ENCODE results near the gene COG1.

The COG1 gene

DNA sequence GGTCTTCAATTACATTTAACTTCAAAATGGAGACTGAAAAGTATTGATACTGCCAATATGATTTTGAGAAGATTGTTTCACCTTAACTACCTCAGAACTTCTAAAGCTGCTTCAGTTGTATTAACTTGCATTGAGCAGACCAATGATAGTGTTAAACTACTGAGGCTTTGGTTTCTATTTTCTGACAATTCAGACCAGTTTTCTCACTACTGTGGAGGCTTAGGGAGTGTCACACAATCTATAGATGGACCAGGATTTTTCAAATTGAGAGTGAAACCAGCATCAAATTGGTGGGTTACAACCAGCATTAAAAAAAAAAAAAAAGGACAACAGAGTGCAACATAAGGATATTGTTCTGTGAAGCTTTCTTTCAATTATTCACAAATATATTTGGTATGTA is 21.2 kb downstream of the COG1 start:
- Histone ChIP-seq H2BK120ac (ENCODE audit: low read depth, low read length) (no peak overlapping the region), H3K79me1 (replicated peaks; ENCODE audit: low read length, poor library complexity, severe bottlenecking) (peaks cover 24% of the 10 kb centered on the region), H4K8ac (ENCODE audit: low read length) (no peak overlapping the region), H2BK12ac (ENCODE audit: low read length in 2 of 2) (no peak overlapping the region), H3K27me3 (ENCODE audit: control insufficient read depth in 1 of 2, insufficient read depth in 1 of 2, low read length in 2 of 2) (no peaks in the 10 kb centered on the region), H3K14ac (ENCODE audit: low read length in 2 of 2) (no peak overlapping the region), H2BK15ac (ENCODE audit: low read depth, poor library complexity, severe bottlenecking) (no peak overlapping the region), H3K36me3 (ENCODE audit: control insufficient read depth in 1 of 2, insufficient read depth in 2 of 2, low read depth in 1 of 2, low read length in 2 of 2) (peaks cover 24 to 40% of the 10 kb centered on the region in 2 experiments), H3K23ac (ENCODE audit: low read length in 2 of 2) (no peak overlapping the region), H3K27ac (ENCODE audit: low read length, poor library complexity, severe bottlenecking) (no peak overlapping the region), H4K91ac (ENCODE audit: low read length) (no peak overlapping the region), H3K18ac (ENCODE audit: low read depth in 1 of 2, low read length in 2 of 2) (no peak overlapping the region), H3K4me2 (ENCODE audit: low read length, poor library complexity, severe bottlenecking) (no peak overlapping the region), H3K9me3 (ENCODE audit: control insufficient read depth, low read length) (no peaks in the 10 kb centered on the region), H3K9ac (ENCODE audit: low read length) (no peak overlapping the region), H2BK5ac (ENCODE audit: low read depth, low read length, poor library complexity, severe bottlenecking) (no peak overlapping the region), H3K4me1 (ENCODE audit: control insufficient read depth, insufficient read depth, low read depth, low read length) (peaks cover 2% of the 10 kb centered on the region), H2AK5ac (ENCODE audit: low read length, severe bottlenecking) (no peak overlapping the region), H2AFZ (ENCODE audit: low read depth, low read length) (no peak overlapping the region), H3K4ac (ENCODE audit: low read depth in 1 of 2, low read length in 2 of 2) (no peak overlapping the region), H3K4me3 (ENCODE audit: insufficient read depth in 1 of 2, low read depth in 1 of 2, low read length in 2 of 2) (no peak overlapping the region)
- DNase-seq: no peak

DNA sequence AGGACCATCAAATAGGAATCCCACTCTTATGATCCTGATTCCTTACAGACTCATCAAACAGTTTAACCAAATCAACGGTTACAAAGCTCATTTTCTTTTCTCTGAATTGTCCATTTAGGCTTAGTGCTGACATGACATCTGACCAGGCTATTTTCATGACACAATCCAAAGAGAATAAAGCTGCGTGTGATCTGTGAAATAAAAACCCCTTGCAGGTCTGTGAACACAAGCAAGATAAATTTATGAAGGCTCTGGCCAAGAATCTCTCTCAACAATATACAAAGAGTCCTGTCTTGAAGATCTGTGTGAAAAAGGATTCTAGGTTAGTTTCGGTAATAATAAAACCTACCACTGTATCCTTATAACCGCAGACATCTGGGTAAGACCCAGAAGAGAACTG is 22.0 kb downstream of the COG1 start:
- H3K4me1 ChIP-seq (ENCODE audit: control insufficient read depth, insufficient read depth, low read depth, low read length): no peaks in the 10 kb centered on the region
- no peak overlapping the region for H2BK5ac ChIP-seq (ENCODE audit: low read depth, low read length, poor library complexity, severe bottlenecking)
- no peak overlapping the region for H2AK5ac ChIP-seq (ENCODE audit: low read length, severe bottlenecking)
- H2AFZ ChIP-seq (ENCODE audit: low read depth, low read length): no peak overlapping the region
- no peak overlapping the region for H3K14ac ChIP-seq (ENCODE audit: low read length in 2 of 2)
- no peak overlapping the region for H2BK120ac ChIP-seq (ENCODE audit: low read depth, low read length)
- no peak overlapping the region for H3K18ac ChIP-seq (ENCODE audit: low read depth in 1 of 2, low read length in 2 of 2)
- H3K4me2 ChIP-seq (ENCODE audit: low read length, poor library complexity, severe bottlenecking): no peak overlapping the region
- no peaks in the 10 kb centered on the region for H3K27me3 ChIP-seq (ENCODE audit: control insufficient read depth in 1 of 2, insufficient read depth in 1 of 2, low read length in 2 of 2)
- peaks cover 17 to 32% of the 10 kb centered on the region in 2 experiments for H3K36me3 ChIP-seq (ENCODE audit: control insufficient read depth in 1 of 2, insufficient read depth in 2 of 2, low read depth in 1 of 2, low read length in 2 of 2)
- H3K9me3 ChIP-seq (ENCODE audit: control insufficient read depth, low read length): no peaks in the 10 kb centered on the region
- no peak overlapping the region for H4K91ac ChIP-seq (ENCODE audit: low read length)
- no peak overlapping the region for H2BK12ac ChIP-seq (ENCODE audit: low read length in 2 of 2)
- H3K4me3 ChIP-seq (ENCODE audit: insufficient read depth in 1 of 2, low read depth in 1 of 2, low read length in 2 of 2): no peak overlapping the region
- H3K79me1 ChIP-seq (replicated peaks; ENCODE audit: low read length, poor library complexity, severe bottlenecking): peaks cover 18% of the 10 kb centered on the region
- no peak overlapping the region for H4K8ac ChIP-seq (ENCODE audit: low read length)
- no peak overlapping the region for H3K9ac ChIP-seq (ENCODE audit: low read length)
- no peak overlapping the region for H3K27ac ChIP-seq (ENCODE audit: low read length, poor library complexity, severe bottlenecking)
- DNase-seq: no peak
- no peak overlapping the region for H2BK15ac ChIP-seq (ENCODE audit: low read depth, poor library complexity, severe bottlenecking)
- no peak overlapping the region for H3K4ac ChIP-seq (ENCODE audit: low read depth in 1 of 2, low read length in 2 of 2)
- WGBS: 100% methylated on average over 2 of the region's 4 CpGs
- no peak overlapping the region for H3K23ac ChIP-seq (ENCODE audit: low read length in 2 of 2)

DNA sequence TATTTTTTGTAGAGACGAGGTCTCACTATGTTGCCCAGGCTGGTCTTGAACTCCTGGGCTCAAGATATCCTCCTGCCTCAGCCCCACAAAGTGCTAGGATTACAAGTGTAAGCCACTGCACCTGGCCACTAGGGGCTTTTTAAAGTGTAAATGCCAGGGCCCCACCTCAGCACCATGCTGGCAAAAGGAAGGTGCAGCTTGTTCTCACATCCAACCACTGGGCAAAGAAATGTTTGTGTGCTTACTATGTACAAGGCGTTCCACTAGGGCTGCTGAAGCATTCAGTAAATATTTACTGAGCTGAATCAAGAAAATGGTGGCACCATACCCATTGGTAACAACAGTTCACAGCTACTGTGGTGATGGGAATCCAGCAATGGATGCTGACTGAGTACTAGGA is 22.6 kb downstream of the COG1 start:
- WGBS: 93% methylated on average over 2 of the region's 2 CpGs
- H3K18ac ChIP-seq (ENCODE audit: low read depth in 1 of 2, low read length in 2 of 2): no peak overlapping the region
- H3K36me3 ChIP-seq (ENCODE audit: control insufficient read depth in 1 of 2, insufficient read depth in 2 of 2, low read depth in 1 of 2, low read length in 2 of 2): peaks cover 17 to 28% of the 10 kb centered on the region in 2 experiments
- H2AK5ac ChIP-seq (ENCODE audit: low read length, severe bottlenecking): no peak overlapping the region
- H2BK12ac ChIP-seq (ENCODE audit: low read length in 2 of 2): no peak overlapping the region
- no peak overlapping the region for H4K8ac ChIP-seq (ENCODE audit: low read length)
- H4K91ac ChIP-seq (ENCODE audit: low read length): no peak overlapping the region
- H3K4ac ChIP-seq (ENCODE audit: low read depth in 1 of 2, low read length in 2 of 2): no peak overlapping the region
- H3K27ac ChIP-seq (ENCODE audit: low read length, poor library complexity, severe bottlenecking): no peak overlapping the region
- H3K9ac ChIP-seq (ENCODE audit: low read length): no peak overlapping the region
- no peak for DNase-seq
- no peak overlapping the region for H2AFZ ChIP-seq (ENCODE audit: low read depth, low read length)
- no peaks in the 10 kb centered on the region for H3K4me1 ChIP-seq (ENCODE audit: control insufficient read depth, insufficient read depth, low read depth, low read length)
- H3K9me3 ChIP-seq (ENCODE audit: control insufficient read depth, low read length): no peaks in the 10 kb centered on the region
- H3K79me1 ChIP-seq (replicated peaks; ENCODE audit: low read length, poor library complexity, severe bottlenecking): peaks cover 19% of the 10 kb centered on the region
- no peak overlapping the region for H3K4me3 ChIP-seq (ENCODE audit: insufficient read depth in 1 of 2, low read depth in 1 of 2, low read length in 2 of 2)
- H2BK5ac ChIP-seq (ENCODE audit: low read depth, low read length, poor library complexity, severe bottlenecking): no peak overlapping the region
- no peak overlapping the region for H3K4me2 ChIP-seq (ENCODE audit: low read length, poor library complexity, severe bottlenecking)
- H3K27me3 ChIP-seq (ENCODE audit: control insufficient read depth in 1 of 2, insufficient read depth in 1 of 2, low read length in 2 of 2): no peaks in the 10 kb centered on the region
- no peak overlapping the region for H2BK15ac ChIP-seq (ENCODE audit: low read depth, poor library complexity, severe bottlenecking)
- H3K14ac ChIP-seq (ENCODE audit: low read length in 2 of 2): no peak overlapping the region
- H3K23ac ChIP-seq (ENCODE audit: low read length in 2 of 2): no peak overlapping the region
- no peak overlapping the region for H2BK120ac ChIP-seq (ENCODE audit: low read depth, low read length)

DNA sequence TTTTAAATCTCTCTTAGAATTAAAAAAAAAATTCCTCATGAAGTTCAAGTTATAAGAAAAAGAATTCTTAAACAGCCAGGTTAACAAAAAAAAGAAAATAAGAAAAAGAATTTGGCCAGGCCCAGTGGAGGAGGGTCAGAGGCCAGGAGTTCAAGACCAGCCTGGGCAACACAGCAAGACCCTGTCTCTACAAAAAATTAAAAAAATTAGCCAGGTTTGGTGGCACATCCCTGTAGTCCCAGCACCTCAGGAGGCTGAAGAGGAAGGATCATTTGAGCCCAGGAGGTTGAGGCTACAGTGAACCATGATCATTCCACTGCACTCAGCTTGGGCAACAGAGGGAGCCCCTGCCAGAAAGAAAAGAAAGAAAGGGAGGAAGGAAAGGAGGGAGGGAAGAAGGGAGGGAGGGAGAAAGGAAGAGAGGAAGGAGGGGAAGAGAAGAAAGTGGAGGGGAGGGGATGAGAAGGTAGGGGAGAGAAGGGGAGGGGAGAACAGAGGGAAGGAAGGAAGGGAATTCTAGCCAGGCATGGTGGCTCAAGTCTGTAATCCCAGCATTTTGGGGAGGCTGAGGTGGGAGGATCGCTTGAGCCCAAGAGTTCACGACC is 30.9 kb downstream of the COG1 start:
- no peak overlapping the region for H2BK120ac ChIP-seq (ENCODE audit: low read depth, low read length)
- no peak overlapping the region for H2BK15ac ChIP-seq (ENCODE audit: low read depth, poor library complexity, severe bottlenecking)
- H3K27me3 ChIP-seq (ENCODE audit: control insufficient read depth in 1 of 2, insufficient read depth in 1 of 2, low read length in 2 of 2): no peaks in the 10 kb centered on the region
- H2BK12ac ChIP-seq (ENCODE audit: low read length in 2 of 2): no peak overlapping the region
- H3K4me2 ChIP-seq (ENCODE audit: low read length, poor library complexity, severe bottlenecking): no peak overlapping the region
- no peak overlapping the region for H3K4me3 ChIP-seq (ENCODE audit: insufficient read depth in 1 of 2, low read depth in 1 of 2, low read length in 2 of 2)
- no peak overlapping the region for H2AFZ ChIP-seq (ENCODE audit: low read depth, low read length)
- peaks cover 8% of the 10 kb centered on the region for H3K4me1 ChIP-seq (ENCODE audit: control insufficient read depth, insufficient read depth, low read depth, low read length)
- no peak overlapping the region for H2BK5ac ChIP-seq (ENCODE audit: low read depth, low read length, poor library complexity, severe bottlenecking)
- H3K79me1 ChIP-seq (replicated peaks; ENCODE audit: low read length, poor library complexity, severe bottlenecking): peaks cover 11% of the 10 kb centered on the region
- no peak for DNase-seq
- no peak overlapping the region for H3K23ac ChIP-seq (ENCODE audit: low read length in 2 of 2)
- no peak overlapping the region for H2AK5ac ChIP-seq (ENCODE audit: low read length, severe bottlenecking)
- H3K14ac ChIP-seq (ENCODE audit: low read length in 2 of 2): no peak overlapping the region
- H3K18ac ChIP-seq (ENCODE audit: low read depth in 1 of 2, low read length in 2 of 2): no peak overlapping the region
- no peak overlapping the region for H3K27ac ChIP-seq (ENCODE audit: low read length, poor library complexity, severe bottlenecking)
- H3K9me3 ChIP-seq (ENCODE audit: control insufficient read depth, low read length): no peaks in the 10 kb centered on the region
- H4K8ac ChIP-seq (ENCODE audit: low read length): no peak overlapping the region
- no CpG with 5 or more reads among the region's 2 CpGs for WGBS
- peaks cover 3 to 4% of the 10 kb centered on the region in 2 experiments for H3K36me3 ChIP-seq (ENCODE audit: control insufficient read depth in 1 of 2, insufficient read depth in 2 of 2, low read depth in 1 of 2, low read length in 2 of 2)
- no peak overlapping the region for H3K4ac ChIP-seq (ENCODE audit: low read depth in 1 of 2, low read length in 2 of 2)
- H4K91ac ChIP-seq (ENCODE audit: low read length): no peak overlapping the region
- H3K9ac ChIP-seq (ENCODE audit: low read length): no peak overlapping the region

Measured in mesenchymal stem cell (in vitro differentiated cells and primary cell).